HG03575 (cell line): ENCODE data around the gene FGGY.

Source experiments
- ATAC-seq: cut with Tn5 transposase; IDR thresholded peaks from one replicate; pipeline ENCODE4 v1.9.1; 2021; ENCODE audit not compliant: unreplicated experiment, insufficient number of reproducible peaks, low FRiP score; ENCODE audit errors: extremely low read depth

Gene FGGY

GRCh38 chr1:59672851-59673572 lies 376.1 kb downstream of the FGGY start:
- no peak for ATAC-seq

GRCh38 chr1:59673573-59674450 lies 376.9 kb downstream of the FGGY start:
- ATAC-seq, result no peak

GRCh38 chr1:59674595-59674994 lies 377.7 kb downstream of the FGGY start:
- ATAC-seq, result no peak

GRCh38 chr1:59675936-59676335 lies 379.0 kb downstream of the FGGY start:
- no peak for ATAC-seq

GRCh38 chr1:59678040-59678439 lies 381.1 kb downstream of the FGGY start:
- no peak for ATAC-seq

- no peak for ATAC-seq
Measured at GRCh38 chr1:59678493-59679228, 381.8 kb downstream of the FGGY start.

- ATAC-seq, result no peak
Measured at GRCh38 chr1:59680044-59680443, 383.1 kb downstream of the FGGY start.

- no peak for ATAC-seq
Measured at GRCh38 chr1:59682396-59683080, 385.6 kb downstream of the FGGY start.

- ATAC-seq, result no peak
Measured at GRCh38 chr1:59683197-59683596, 386.3 kb downstream of the FGGY start.

GRCh38 chr1:59684698-59685097 lies 387.8 kb downstream of the FGGY start:
- no peak for ATAC-seq

- ATAC-seq, result no peak
Measured at GRCh38 chr1:59685101-59685500, 388.2 kb downstream of the FGGY start.

- no peak for ATAC-seq
Measured at GRCh38 chr1:59685666-59686065, 388.8 kb downstream of the FGGY start.

GRCh38 chr1:59686170-59686569 lies 389.3 kb downstream of the FGGY start:
- ATAC-seq, result no peak

- ATAC-seq, result no peak
Measured at GRCh38 chr1:59686574-59686973, 389.7 kb downstream of the FGGY start.

- no peak for ATAC-seq
Measured at GRCh38 chr1:59687081-59687480, 390.2 kb downstream of the FGGY start.

- no peak for ATAC-seq
Measured at GRCh38 chr1:59688976-59689375, 392.1 kb downstream of the FGGY start.

GRCh38 chr1:59689730-59690129 lies 392.8 kb downstream of the FGGY start:
- no peak for ATAC-seq

GRCh38 chr1:59690171-59690930 lies 393.5 kb downstream of the FGGY start:
- ATAC-seq, result no peak
